Stomach (tissue), 4 donors: ENCODE measurements around the gene SLAMF1.

Experiments
- POLR2A ChIP-seq, 4 donors: fragments of 450-650 bp; IDR thresholded peaks; one replicate each; pipeline ENCODE4 v1.6.1; 2016; ENCODE audit warnings: antibody characterized with exemption in 4 of 4, control low read depth in 2 of 4, mild to moderate bottlenecking in 1 of 4, moderate library complexity in 1 of 4
- POLR2AphosphoS5 ChIP-seq, 3 donors: sonication (generic); formaldehyde crosslinking; IDR thresholded peaks; one replicate each; pipeline ENCODE4 v1.6.1; 2016; ENCODE audit warnings: antibody characterized with exemption in 3 of 3

- TF ChIP-seq POLR2A (IDR thresholded peaks at IDR 0.05): no peak
- no peak for TF ChIP-seq POLR2AphosphoS5 (IDR thresholded peaks at IDR 0.05)
Measured at GRCh38 chr1:160659566-160659965, 12.7 kb upstream of the SLAMF1 start.
